Central memory CD8-positive, alpha-beta T cell (primary cell): ENCODE measurements around the gene RAMP3.

ENCODE experiments used
- ATAC-seq: fragments of 150-1000 bp; cut with Tn5 transposase; replicated peaks from 2 replicates; pipeline ENCODE4 v1.10.0; 2022; ENCODE audit warnings: mild to moderate bottlenecking, moderate FRiP score, moderate number of reproducible peaks; ENCODE audit not compliant: poor library complexity, severe bottlenecking; ENCODE audit errors: extremely low read depth
- DNase-seq, 2 donors: peaks; one replicate each; pipeline ENCODE4 v3.0.0; 2021; ENCODE audit warnings: low spot score in 2 of 2
- H3K27ac Mint-ChIP-seq: one replicate; pipeline ENCODE4 v1.8.0; 2022; ENCODE audit warnings: low read depth, mild to moderate bottlenecking, moderate library complexity, mixed read lengths
- H3K27me3 Mint-ChIP-seq: one replicate; pipeline ENCODE4 v1.8.0; 2022; ENCODE audit warnings: mixed read lengths
- H3K36me3 Mint-ChIP-seq: one replicate; pipeline ENCODE4 v1.8.0; 2022; ENCODE audit warnings: mild to moderate bottlenecking, moderate library complexity, mixed read lengths; ENCODE audit not compliant: insufficient read depth
- H3K4me1 Mint-ChIP-seq: one replicate; pipeline ENCODE4 v1.8.0; 2022; ENCODE audit warnings: mixed read lengths
- H3K4me3 Mint-ChIP-seq: one replicate; pipeline ENCODE4 v1.8.0; 2022; ENCODE audit warnings: mild to moderate bottlenecking, moderate library complexity, mixed read lengths
- H3K9me3 Mint-ChIP-seq: one replicate; pipeline ENCODE4 v1.8.0; 2022; ENCODE audit warnings: mixed read lengths

RAMP3 gene

GRCh38 chr7:45220846-45221618 lies 63.4 kb downstream of the RAMP3 start:
- Mint-ChIP-seq H3K27me3 (peaks cover 52% of the 10 kb centered on the region), H3K4me1 (no peaks in the 10 kb centered on the region), H3K9me3 (no peaks in the 10 kb centered on the region), H3K36me3 (no peaks in the 10 kb centered on the region), H3K27ac (no peak overlapping the region), H3K4me3 (no peak overlapping the region)
- ATAC-seq (no peak), DNase-seq (no peak)

GRCh38 chr7:45221896-45222604 lies 64.5 kb downstream of the RAMP3 start:
- ATAC-seq (no peak), DNase-seq (no peak)
- H3K27me3 Mint-ChIP-seq = peaks cover 56% of the 10 kb centered on the region
- H3K4me3 Mint-ChIP-seq = no peak overlapping the region
- no peaks in the 10 kb centered on the region for H3K4me1 Mint-ChIP-seq
- no peaks in the 10 kb centered on the region for H3K9me3 Mint-ChIP-seq
- H3K36me3 Mint-ChIP-seq = no peaks in the 10 kb centered on the region
- no peak overlapping the region for H3K27ac Mint-ChIP-seq

- Mint-ChIP-seq H3K27me3 (peaks cover 66% of the 10 kb centered on the region), H3K27ac (no peak overlapping the region), H3K9me3 (no peaks in the 10 kb centered on the region), H3K4me1 (no peaks in the 10 kb centered on the region), H3K36me3 (peaks cover 1% of the 10 kb centered on the region), H3K4me3 (no peak overlapping the region)
- DNase-seq = no peak
- no peak for ATAC-seq
Observed at GRCh38 chr7:45223078-45223477, 65.5 kb downstream of the RAMP3 start.

GRCh38 chr7:45223728-45224630 lies 66.4 kb downstream of the RAMP3 start:
- Mint-ChIP-seq H3K36me3 (peaks cover 1% of the 10 kb centered on the region), H3K27me3 (peaks cover 74% of the 10 kb centered on the region), H3K4me3 (no peak overlapping the region), H3K27ac (no peak overlapping the region), H3K9me3 (no peaks in the 10 kb centered on the region), H3K4me1 (no peaks in the 10 kb centered on the region)
- DNase-seq (no peak), ATAC-seq (no peak)

GRCh38 chr7:45224832-45225231 lies 67.2 kb downstream of the RAMP3 start:
- Mint-ChIP-seq H3K4me3 (no peak overlapping the region), H3K36me3 (peaks cover 1% of the 10 kb centered on the region), H3K9me3 (no peaks in the 10 kb centered on the region), H3K27me3 (peaks cover 73% of the 10 kb centered on the region), H3K4me1 (no peaks in the 10 kb centered on the region), H3K27ac (no peak overlapping the region)
- no peak for DNase-seq
- ATAC-seq = no peak

- no peak overlapping the region for H3K4me3 Mint-ChIP-seq
- no peaks in the 10 kb centered on the region for H3K9me3 Mint-ChIP-seq
- H3K27ac Mint-ChIP-seq = no peak overlapping the region
- no peaks in the 10 kb centered on the region for H3K4me1 Mint-ChIP-seq
- no peak for DNase-seq
- no peak for ATAC-seq
- peaks cover 72% of the 10 kb centered on the region for H3K27me3 Mint-ChIP-seq
- peaks cover 1% of the 10 kb centered on the region for H3K36me3 Mint-ChIP-seq
Observed at GRCh38 chr7:45225311-45225947, 67.8 kb downstream of the RAMP3 start.

- H3K9me3 Mint-ChIP-seq = no peaks in the 10 kb centered on the region
- no peak overlapping the region for H3K4me3 Mint-ChIP-seq
- no peak for DNase-seq
- no peak for ATAC-seq
- H3K36me3 Mint-ChIP-seq = peaks cover 1% of the 10 kb centered on the region
- no peaks in the 10 kb centered on the region for H3K4me1 Mint-ChIP-seq
- H3K27me3 Mint-ChIP-seq = peaks cover 76% of the 10 kb centered on the region
- no peak overlapping the region for H3K27ac Mint-ChIP-seq
Observed at GRCh38 chr7:45225948-45226335, 68.4 kb downstream of the RAMP3 start.

- Mint-ChIP-seq H3K4me1 (no peaks in the 10 kb centered on the region), H3K27ac (no peak overlapping the region), H3K9me3 (no peaks in the 10 kb centered on the region), H3K4me3 (no peak overlapping the region), H3K27me3 (peaks cover 88% of the 10 kb centered on the region), H3K36me3 (peaks cover 1% of the 10 kb centered on the region)
- no peak for ATAC-seq
- DNase-seq = no peak
Observed at GRCh38 chr7:45229156-45229920, 71.7 kb downstream of the RAMP3 start.

GRCh38 chr7:45230083-45230482 lies 72.5 kb downstream of the RAMP3 start:
- Mint-ChIP-seq H3K4me3 (no peak overlapping the region), H3K27me3 (peaks cover 88% of the 10 kb centered on the region), H3K4me1 (no peaks in the 10 kb centered on the region), H3K36me3 (peaks cover 1% of the 10 kb centered on the region), H3K9me3 (no peaks in the 10 kb centered on the region), H3K27ac (no peak overlapping the region)
- DNase-seq = no peak
- ATAC-seq = no peak

GRCh38 chr7:45230611-45231165 lies 73.1 kb downstream of the RAMP3 start:
- H3K27ac Mint-ChIP-seq = no peak overlapping the region
- H3K4me3 Mint-ChIP-seq = no peak overlapping the region
- no peak for ATAC-seq
- H3K27me3 Mint-ChIP-seq = peaks cover 89% of the 10 kb centered on the region
- H3K36me3 Mint-ChIP-seq = peaks cover 1% of the 10 kb centered on the region
- no peaks in the 10 kb centered on the region for H3K4me1 Mint-ChIP-seq
- H3K9me3 Mint-ChIP-seq = no peaks in the 10 kb centered on the region
- DNase-seq = no peak

- H3K9me3 Mint-ChIP-seq = no peaks in the 10 kb centered on the region
- no peak overlapping the region for H3K4me3 Mint-ChIP-seq
Observed at GRCh38 chr7:45233249-45233775, 75.7 kb downstream of the RAMP3 start.

More at GRCh38 chr7:45233249-45233775, 75.7 kb downstream of the RAMP3 start:
- Mint-ChIP-seq H3K36me3 (no peaks in the 10 kb centered on the region), H3K27ac (no peak overlapping the region), H3K27me3 (peaks cover 81% of the 10 kb centered on the region), H3K4me1 (no peaks in the 10 kb centered on the region)
- ATAC-seq (no peak), DNase-seq (no peak)
